Activated naive CD8-positive, alpha-beta T cell treated with anti-CD3 and anti-CD28 coated beads for 36 hours (primary cell): ENCODE results near the gene RELB. TPM values are rescaled to one million over a fixed set of nuclear protein-coding genes. Genes with fewer than 3 reads are reported as not detected.

ENCODE experiments used
- total RNA-seq, 2 experiments: library from RNA; stranded (reverse); gene quantifications; one replicate each; pipeline ENCODE4 v1.2.3, GENCODE V29; 2021

Gene RELB
- total RNA-seq, 2 experiments from 2014 or later, result 45.5 to 45.8 TPM

Other genes with a start within 250 kb of the RELB start
- gene CBLC, start 223.6 kb upstream of the RELB start, total RNA-seq, result not detected
- gene BCAM, start 192.4 kb upstream of the RELB start, total RNA-seq, result not detected
- under 1 TPM; 0.43 to 0.60 TPM for gene NECTIN2, start 155.2 kb upstream of the RELB start, total RNA-seq
- 100 to 1,000 TPM; 235 to 236 TPM for gene TOMM40, start 110.2 kb upstream of the RELB start, total RNA-seq
- gene APOE, start 95.7 kb upstream of the RELB start, total RNA-seq, result under 1 TPM; 0.46 to 0.62 TPM
- 1 to 10 TPM; 1.5 to 3.0 TPM for gene APOC1, start 86.9 kb upstream of the RELB start, total RNA-seq
- not detected for gene APOC4, start 59.2 kb upstream of the RELB start, total RNA-seq
- gene APOC2, start 55.4 kb upstream of the RELB start, total RNA-seq, result not detected
- gene CLPTM1, start 46.1 kb upstream of the RELB start, total RNA-seq, result 10 to 100 TPM; 54.2 to 57.2 TPM
- 10 to 100 TPM; 89.9 to 94.2 TPM for gene CLASRP, start 37.6 kb downstream of the RELB start, total RNA-seq
- 1 to 10 TPM; 5.4 to 6.3 TPM for gene ZNF296, start 75.0 kb downstream of the RELB start, total RNA-seq
- 10 to 100 TPM; 53.6 to 58.2 TPM for gene GEMIN7, start 77.8 kb downstream of the RELB start, total RNA-seq
- 10 to 100 TPM; 13.3 to 15.3 TPM for gene PPP1R37, start 91.7 kb downstream of the RELB start, total RNA-seq
- gene NKPD1, start 159.5 kb downstream of the RELB start, total RNA-seq, result under 1 TPM in 1 of 2 experiments, not detected in 1; 0.24 TPM
- 10 to 100 TPM; 19.8 to 22.9 TPM for gene TRAPPC6A, start 176.8 kb downstream of the RELB start, total RNA-seq
- gene BLOC1S3, start 177.3 kb downstream of the RELB start, total RNA-seq, result 10 to 100 TPM; 10.5 to 13.3 TPM
- gene EXOC3L2, start 243.9 kb downstream of the RELB start, total RNA-seq, result not detected
- 10 to 100 TPM; 12.6 to 14.9 TPM for gene MARK4, start 249.8 kb downstream of the RELB start, total RNA-seq